ENCODE data around the gene GULP1.

- TF ChIP-seq CTCF (IDR thresholded peaks at IDR 0.05; ENCODE audit: insufficient read depth, low read depth, low read length) (no peak), EZH2 (IDR thresholded peaks at IDR 0.05; ENCODE audit: insufficient read depth, low read length) (no peak)
Measured at GRCh38 chr2:188394931-188395472, 103.3 kb downstream of the GULP1 start.

Measured in astrocyte (in vitro differentiated cells and primary cell).